Measurements from ENCODE around the gene TRMT61A.

The TRMT61A gene

GRCh38 chr14:103569408-103569807, 40.4 kb downstream of the TRMT61A start:
- DNase-seq, result no peak

- DNase-seq, result no peak
These were observed 45.1 kb downstream of the TRMT61A start for GRCh38 chr14:103574104-103574503.

GRCh38 chr14:103574707-103575285, 45.8 kb downstream of the TRMT61A start:
- DNase-seq, result no peak

- DNase-seq, result peak; percentile 11 to 79
These were observed 47.5 kb downstream of the TRMT61A start for GRCh38 chr14:103576371-103577024.

- no peak for DNase-seq
These were observed 49.5 kb downstream of the TRMT61A start for GRCh38 chr14:103578401-103579075.

GRCh38 chr14:103581206-103581605, 52.2 kb downstream of the TRMT61A start:
- DNase-seq, result no peak

GRCh38 chr14:103581954-103582703, 53.1 kb downstream of the TRMT61A start:
- DNase-seq, result no peak

- no peak for DNase-seq
These were observed 55.4 kb downstream of the TRMT61A start for GRCh38 chr14:103584326-103584915.

Measured in SW 1271 (cell line).